Esophagus muscularis mucosa (tissue), 3 donors: ENCODE results near the gene CORO2B.

Experiments used
- CTCF ChIP-seq, 3 experiments: fragments of 200-600 bp in 2 of 3; fragments of 450-650 bp in 1 of 3; sonication (generic) in 2 of 3; IDR thresholded peaks; one replicate each; pipeline ENCODE4 v1.5.1; 2017 to 2019; ENCODE audit warnings: antibody characterized with exemption in 3 of 3, mild to moderate bottlenecking in 2 of 3, moderate library complexity in 1 of 3
- POLR2AphosphoS5 ChIP-seq, 2 donors: sonication (generic); formaldehyde crosslinking; IDR thresholded peaks; one replicate each; pipeline ENCODE4 v1.6.1; 2017; ENCODE audit warnings: antibody characterized with exemption in 2 of 2

DNA sequence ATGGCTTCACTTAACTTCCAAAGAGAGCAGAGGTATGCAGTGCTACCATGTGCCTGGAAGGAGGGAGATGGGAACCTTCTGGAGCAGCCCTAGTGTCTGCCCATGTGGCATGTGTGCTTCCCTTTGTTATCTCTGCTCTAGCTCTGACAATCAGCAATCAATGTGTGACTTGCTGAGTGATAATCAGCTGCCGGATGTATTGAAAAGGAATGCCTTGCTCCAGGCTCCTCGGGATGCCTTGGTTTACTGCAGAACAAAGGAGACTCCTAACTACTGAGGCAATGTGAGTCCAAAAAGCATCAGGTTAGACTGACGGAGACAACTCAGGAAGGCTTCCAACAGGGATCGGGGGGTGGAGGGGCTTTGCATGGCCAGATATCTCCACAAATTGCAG is 36.0 kb upstream of the CORO2B start:
- TF ChIP-seq CTCF (IDR thresholded peaks at IDR 0.05) (no peak), POLR2AphosphoS5 (IDR thresholded peaks at IDR 0.05) (no peak)
